CD1c-positive myeloid dendritic cell (primary cell): Measurements from ENCODE around the gene LITAF.

ENCODE experiments used
- DNase-seq: peaks from one replicate; pipeline ENCODE4 v3.0.0-alpha.2; 2016; ENCODE audit errors: extremely low spot score

The LITAF gene

GRCh38 chr16:11550791-11551498, 35.8 kb downstream of the LITAF start:
- DNase-seq = peak; percentile 42

- DNase-seq = no peak
Measured at GRCh38 chr16:11547118-11547916, 39.4 kb downstream of the LITAF start.

- DNase-seq = no peak
Measured at GRCh38 chr16:11546608-11547061, 40.1 kb downstream of the LITAF start.

GRCh38 chr16:11543661-11544393, 42.9 kb downstream of the LITAF start:
- no peak for DNase-seq

GRCh38 chr16:11542069-11542744, 44.5 kb downstream of the LITAF start:
- no peak for DNase-seq

GRCh38 chr16:11539641-11540050, 47.1 kb downstream of the LITAF start:
- peak; percentile 48 for DNase-seq

- DNase-seq = no peak
Measured at GRCh38 chr16:11538880-11539279, 47.8 kb downstream of the LITAF start.

GRCh38 chr16:11536104-11536866, 50.4 kb downstream of the LITAF start:
- DNase-seq = no peak

- DNase-seq = no peak
Measured at GRCh38 chr16:11535494-11535893, 51.2 kb downstream of the LITAF start.

- DNase-seq = no peak
Measured at GRCh38 chr16:11534262-11534661, 52.5 kb downstream of the LITAF start.

GRCh38 chr16:11533588-11533987, 53.1 kb downstream of the LITAF start:
- no peak for DNase-seq

GRCh38 chr16:11530171-11530940, 56.4 kb downstream of the LITAF start:
- no peak for DNase-seq

GRCh38 chr16:11529285-11529684, 57.4 kb downstream of the LITAF start:
- DNase-seq = no peak

- no peak for DNase-seq
Measured at GRCh38 chr16:11528053-11528452, 58.7 kb downstream of the LITAF start.

GRCh38 chr16:11526655-11527350, 59.9 kb downstream of the LITAF start:
- DNase-seq = no peak

GRCh38 chr16:11524098-11524760, 62.5 kb downstream of the LITAF start:
- DNase-seq = no peak

- DNase-seq = no peak
Measured at GRCh38 chr16:11521055-11521454, 65.7 kb downstream of the LITAF start.

- no peak for DNase-seq
Measured at GRCh38 chr16:11520442-11520841, 66.3 kb downstream of the LITAF start.

- DNase-seq = no peak
Measured at GRCh38 chr16:11517961-11518360, 68.8 kb downstream of the LITAF start.
